ENCODE measurements around the gene GAS2.

- TF ChIP-seq CTCF (conservative IDR thresholded peaks at IDR 0.05 in 1 of 2, IDR thresholded peaks at IDR 0.05 in 1 of 2; ENCODE audit: low read depth in 1 of 2, low read length in 2 of 2) = no peak
- no peak for TF ChIP-seq EZH2 (IDR thresholded peaks at IDR 0.05; ENCODE audit: low read length, missing control alignments)
These were observed 102.7 kb downstream of the GAS2 start for GRCh38 chr11:22769081-22769480.

Data from fibroblast of lung (primary cell).